SIG-M5 (cell line): ENCODE results near the gene MACO1.
A peak's percentile ranks its signal among the peaks of the same experiment; 100 is the strongest.

ENCODE experiments used
- DNase-seq: peaks from one replicate; lab custom pipeline; 2025; lab: John Stamatoyannopoulos, UW

MACO1 gene

DNA sequence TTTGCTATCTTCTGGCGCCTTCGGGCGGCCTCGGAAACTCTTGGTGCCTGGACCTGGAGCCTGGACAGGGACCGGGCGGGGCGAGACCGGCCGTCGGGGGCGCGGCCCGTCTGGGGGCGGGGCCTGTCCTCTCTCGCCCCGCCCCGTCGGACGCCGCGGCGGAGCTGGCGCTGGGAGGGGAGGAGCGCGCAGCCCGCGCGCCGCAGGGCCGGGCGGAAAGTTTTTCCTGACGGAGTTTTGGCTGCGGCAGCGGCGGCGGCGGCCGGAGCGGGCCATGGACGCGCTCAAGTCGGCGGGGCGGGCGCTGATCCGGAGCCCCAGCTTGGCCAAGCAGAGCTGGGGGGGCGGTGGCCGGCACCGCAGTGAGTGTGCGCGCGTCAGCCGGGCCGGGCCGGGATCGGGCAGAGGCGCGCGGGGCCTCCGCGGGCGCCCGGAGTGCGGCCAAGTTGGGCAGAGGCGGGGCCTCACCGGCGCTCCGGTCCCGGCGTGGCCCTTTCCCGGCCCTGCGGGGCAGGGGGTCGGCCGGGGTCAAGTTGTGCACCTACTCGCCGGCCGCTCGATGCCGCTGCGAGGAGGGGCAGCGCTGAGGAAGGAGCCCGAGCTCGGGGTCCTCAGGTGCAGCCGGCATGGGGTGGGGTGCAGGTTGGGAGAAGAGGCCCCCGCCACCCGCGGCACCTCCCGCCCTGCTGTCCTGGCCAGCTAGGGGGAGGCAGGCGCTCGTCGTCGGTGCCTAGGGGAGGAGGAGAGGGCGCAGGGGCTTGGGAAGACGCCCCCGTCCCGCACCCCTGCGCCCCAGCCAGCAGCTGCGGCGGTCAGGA lies 112.9 kb downstream of the MACO1 start, which contains the start of gene LDLRAP1:
Gene LDLRAP1, plus strand, starts transcription at position 182 of the 818 bp plus-strand sequence. Its CDS starts 93 bp downstream, at position 275.
- no peak for DNase-seq

DNA sequence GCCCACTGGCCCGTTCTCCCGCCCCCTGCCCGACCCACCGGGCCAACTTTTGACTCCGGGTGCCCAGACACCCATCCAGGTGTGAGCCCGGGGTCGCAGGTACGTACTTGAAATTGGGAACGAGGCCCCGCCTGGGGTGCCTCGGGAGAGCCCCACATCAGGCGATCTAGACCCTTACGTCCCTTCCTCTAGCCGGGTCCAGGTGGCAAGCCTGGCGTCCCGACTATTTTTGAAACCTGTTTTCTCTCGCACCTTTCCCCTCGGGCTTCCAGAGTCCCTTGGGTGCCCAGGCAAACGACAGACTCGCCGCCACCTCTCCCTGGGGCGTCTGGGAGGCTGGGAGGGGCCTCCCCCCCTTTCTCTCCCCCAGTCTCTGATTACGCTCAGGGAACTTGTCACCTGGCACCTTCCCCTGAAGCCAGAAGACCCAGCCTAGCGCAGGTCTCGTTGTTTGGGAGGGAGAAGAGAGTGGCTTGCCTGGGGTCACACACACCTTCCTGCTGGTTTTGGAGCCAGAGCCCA lies 113.6 kb downstream of the MACO1 start:
- DNase-seq, result no peak

DNA sequence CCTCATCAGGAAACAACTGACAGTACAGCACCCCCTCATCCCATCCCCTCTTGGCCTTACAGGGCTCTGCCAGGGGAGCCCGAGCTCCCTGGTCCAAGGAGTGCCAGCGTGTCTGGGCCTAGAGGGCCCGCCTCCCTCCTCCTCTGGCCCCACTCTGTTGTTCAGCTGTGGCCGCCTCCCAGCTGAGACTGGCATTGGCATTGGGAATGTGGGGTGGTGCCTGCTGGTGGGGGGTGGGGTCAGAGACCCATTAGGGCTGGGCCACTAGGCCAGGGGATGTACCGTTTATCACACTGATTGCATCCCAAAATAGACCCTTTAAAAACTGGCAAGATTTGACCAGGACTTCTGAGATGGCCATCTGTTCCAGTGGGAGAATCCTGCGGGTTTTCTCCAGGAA lies 114.1 kb downstream of the MACO1 start:
- no peak for DNase-seq

DNA sequence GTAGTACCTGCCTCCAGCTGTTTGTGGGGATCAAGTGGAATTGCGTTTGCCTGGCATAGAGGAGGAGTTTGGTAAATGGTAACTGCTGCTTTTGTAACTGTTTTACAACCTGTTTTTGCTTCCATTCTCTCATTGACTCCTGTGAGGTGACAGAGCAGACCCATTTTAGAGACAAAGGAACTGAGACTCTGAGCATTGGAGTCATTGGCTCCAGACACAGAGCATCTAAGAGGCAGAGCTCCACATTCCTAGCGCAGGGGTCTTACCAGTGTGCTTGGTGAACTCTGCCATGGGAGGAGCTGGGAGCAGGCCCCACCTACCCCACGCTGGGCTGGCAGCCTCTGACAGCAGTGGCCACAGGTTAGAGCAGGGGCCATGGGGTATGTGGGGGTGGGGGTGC lies 115.1 kb downstream of the MACO1 start:
- DNase-seq, result no peak

DNA sequence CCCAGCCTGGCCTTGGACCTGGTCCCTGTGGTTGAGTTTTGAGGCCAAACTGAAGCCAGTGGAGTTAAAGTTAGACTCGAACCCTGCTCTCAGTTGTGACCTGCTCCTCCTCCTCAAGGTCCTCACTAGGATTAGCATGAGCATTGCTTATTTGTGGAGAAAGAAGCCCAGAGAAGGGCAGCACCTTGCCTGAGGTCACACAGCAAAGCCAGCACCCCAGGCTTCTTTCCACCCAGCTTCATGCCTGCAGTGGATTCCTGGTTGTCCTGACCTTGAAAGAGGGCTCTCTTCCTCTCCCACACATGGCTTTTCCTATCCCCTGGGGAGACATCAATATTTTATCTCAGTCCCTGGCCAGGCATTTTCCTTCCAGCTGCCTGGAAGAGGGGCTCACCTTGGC lies 115.5 kb downstream of the MACO1 start:
- no peak for DNase-seq

DNA sequence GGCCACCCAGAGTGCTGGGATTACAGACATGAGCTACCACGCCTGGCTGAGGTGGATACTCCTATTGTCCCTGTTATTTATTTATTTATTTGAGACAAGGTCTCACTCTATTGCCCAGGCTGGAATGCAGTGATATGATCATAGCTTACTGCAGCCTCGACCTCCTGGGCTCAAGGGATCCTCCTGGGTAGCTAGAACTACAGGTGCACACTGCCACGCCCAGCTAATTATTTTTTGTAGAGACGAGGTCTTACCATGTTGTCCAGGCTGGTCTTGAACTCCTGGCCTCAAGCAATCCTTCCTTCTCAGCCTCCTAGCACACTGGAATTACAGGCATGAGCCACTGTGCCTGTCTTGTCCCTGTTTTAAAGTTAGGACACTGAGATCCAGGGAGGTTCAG lies 117.9 kb downstream of the MACO1 start:
- no peak for DNase-seq

DNA sequence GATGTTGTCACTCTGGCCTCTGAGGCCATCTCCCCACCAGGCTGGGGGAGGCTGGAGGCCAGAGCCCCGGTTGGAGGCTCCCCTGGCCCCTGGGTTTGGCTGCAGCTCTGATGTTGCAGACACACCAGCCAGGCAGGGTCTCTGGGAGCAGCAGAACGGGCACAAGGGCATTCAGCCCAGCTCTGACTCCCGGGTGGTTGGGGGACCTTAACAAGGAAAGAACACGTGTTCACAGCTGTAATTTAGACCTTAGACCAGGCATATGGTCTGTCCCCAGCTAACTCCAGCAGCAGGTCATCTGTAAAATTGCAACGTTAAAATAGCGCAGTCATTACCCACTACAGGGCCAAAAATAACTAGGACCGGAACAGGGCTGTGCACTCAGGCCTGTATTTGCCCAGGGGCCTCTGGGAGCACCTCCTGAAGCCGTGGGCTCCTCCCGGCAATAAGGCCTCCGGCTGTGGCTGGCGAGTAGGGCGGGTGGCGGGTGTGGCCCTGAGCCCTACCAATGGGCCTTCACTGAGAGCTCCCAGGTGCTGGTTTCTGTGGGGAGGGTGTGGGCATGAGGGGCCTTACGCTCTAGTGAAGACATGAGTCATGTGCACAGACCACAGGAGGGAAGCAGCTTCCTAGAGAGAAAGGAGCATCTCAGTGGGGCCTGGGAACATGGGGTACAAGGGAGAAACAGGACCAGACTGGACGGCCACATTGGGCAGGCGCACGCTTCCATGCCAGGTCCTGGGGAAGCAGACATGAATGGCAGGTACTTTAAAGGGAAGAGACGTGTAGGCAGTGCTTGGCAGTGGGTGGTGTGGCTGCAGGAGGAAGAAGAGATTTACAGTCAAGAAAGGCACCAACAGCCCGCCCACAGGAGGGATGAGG lies 118.8 kb downstream of the MACO1 start:
- peak; percentile 80 for DNase-seq
